ENCODE results near the gene LRP6. TPM values are rescaled to one million over a fixed set of nuclear protein-coding genes. Genes with fewer than 3 reads are reported as not detected.

Gene LRP6
- total and polyA plus RNA-seq, 2 experiments from 2014 or later = 29.1 to 73.8 TPM

DNA sequence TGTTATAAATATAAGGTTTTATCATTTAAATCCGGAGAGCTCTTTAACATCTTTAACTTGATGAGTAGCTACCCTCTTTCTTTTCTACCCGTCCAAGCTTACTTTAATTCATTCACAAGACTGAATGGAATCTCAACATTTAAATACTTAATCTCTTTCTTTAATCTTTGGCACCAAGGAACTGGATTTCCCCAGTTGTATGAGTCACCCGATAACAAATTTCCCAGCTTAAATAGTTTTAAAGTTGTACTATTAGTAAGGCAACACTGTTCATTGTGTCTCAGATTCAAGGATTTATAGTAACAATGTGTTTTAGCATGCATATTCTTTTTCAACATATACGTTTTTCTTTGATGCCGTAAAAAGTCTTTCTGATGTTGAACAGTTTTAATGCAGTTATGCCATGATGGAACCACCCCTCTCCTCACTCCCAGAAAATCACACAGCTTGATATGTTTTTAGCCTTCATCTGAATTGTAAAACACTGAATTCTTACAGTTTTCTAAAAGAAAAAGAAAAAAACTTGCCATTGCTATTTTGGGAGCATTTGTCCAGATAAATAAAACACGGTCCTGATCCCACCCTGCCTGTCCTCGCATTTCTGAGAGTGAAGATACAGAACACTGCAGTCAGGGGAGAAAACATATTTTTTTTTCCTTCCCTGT lies 16.0 kb upstream of the LRP6 start:
- Histone ChIP-seq H3K4me1 (ENCODE audit: insufficient read depth) (peaks cover 26% of the 10 kb centered on the region), H4K20me1 (replicated peaks; ENCODE audit: insufficient read depth) (no peaks in the 10 kb centered on the region), H3K79me2 (replicated peaks; ENCODE audit: insufficient read depth) (no peaks in the 10 kb centered on the region), H3K9me2 (ENCODE audit: insufficient read depth) (no peaks in the 10 kb centered on the region), H2AFZ (no peak overlapping the region), H3K27ac (ENCODE audit: low read depth) (peak overlapping the region; percentile 1; the same call in 1 of the 2 replicates), H3F3A (replicated peaks; ENCODE audit: low read depth) (no peaks in the 10 kb centered on the region), H3K4me2 (peak overlapping the region; percentile 12; the same call in 1 of the 2 replicates), H3K4me3 (no peak overlapping the region), H3K36me3 (ENCODE audit: insufficient read depth) (no peaks in the 10 kb centered on the region), H3K27me3 (ENCODE audit: insufficient read depth) (no peaks in the 10 kb centered on the region)
- TF ChIP-seq EZH2phosphoT487 (IDR thresholded peaks at IDR 0.05; ENCODE audit: unreplicated experiment) = no peak
- TF ChIP-seq EZH2 (IDR thresholded peaks at IDR 0.05; ENCODE audit: low read depth, unreplicated experiment) = no peak
- TF ChIP-seq ZNF331 (CRISPR knock-in tag; IDR thresholded peaks at IDR 0.05; ENCODE audit: low read depth) = no peak
- no peak for TF ChIP-seq NANOG (IDR thresholded peaks at IDR 0.05; ENCODE audit: borderline replicate concordance)
- no peak for TF ChIP-seq STAT1 (IDR thresholded peaks at IDR 0.05; ENCODE audit: unreplicated experiment)
- no peak for TF ChIP-seq REST (IDR thresholded peaks at IDR 0.05; ENCODE audit: unreplicated experiment)
- TF ChIP-seq, protein P1, sequence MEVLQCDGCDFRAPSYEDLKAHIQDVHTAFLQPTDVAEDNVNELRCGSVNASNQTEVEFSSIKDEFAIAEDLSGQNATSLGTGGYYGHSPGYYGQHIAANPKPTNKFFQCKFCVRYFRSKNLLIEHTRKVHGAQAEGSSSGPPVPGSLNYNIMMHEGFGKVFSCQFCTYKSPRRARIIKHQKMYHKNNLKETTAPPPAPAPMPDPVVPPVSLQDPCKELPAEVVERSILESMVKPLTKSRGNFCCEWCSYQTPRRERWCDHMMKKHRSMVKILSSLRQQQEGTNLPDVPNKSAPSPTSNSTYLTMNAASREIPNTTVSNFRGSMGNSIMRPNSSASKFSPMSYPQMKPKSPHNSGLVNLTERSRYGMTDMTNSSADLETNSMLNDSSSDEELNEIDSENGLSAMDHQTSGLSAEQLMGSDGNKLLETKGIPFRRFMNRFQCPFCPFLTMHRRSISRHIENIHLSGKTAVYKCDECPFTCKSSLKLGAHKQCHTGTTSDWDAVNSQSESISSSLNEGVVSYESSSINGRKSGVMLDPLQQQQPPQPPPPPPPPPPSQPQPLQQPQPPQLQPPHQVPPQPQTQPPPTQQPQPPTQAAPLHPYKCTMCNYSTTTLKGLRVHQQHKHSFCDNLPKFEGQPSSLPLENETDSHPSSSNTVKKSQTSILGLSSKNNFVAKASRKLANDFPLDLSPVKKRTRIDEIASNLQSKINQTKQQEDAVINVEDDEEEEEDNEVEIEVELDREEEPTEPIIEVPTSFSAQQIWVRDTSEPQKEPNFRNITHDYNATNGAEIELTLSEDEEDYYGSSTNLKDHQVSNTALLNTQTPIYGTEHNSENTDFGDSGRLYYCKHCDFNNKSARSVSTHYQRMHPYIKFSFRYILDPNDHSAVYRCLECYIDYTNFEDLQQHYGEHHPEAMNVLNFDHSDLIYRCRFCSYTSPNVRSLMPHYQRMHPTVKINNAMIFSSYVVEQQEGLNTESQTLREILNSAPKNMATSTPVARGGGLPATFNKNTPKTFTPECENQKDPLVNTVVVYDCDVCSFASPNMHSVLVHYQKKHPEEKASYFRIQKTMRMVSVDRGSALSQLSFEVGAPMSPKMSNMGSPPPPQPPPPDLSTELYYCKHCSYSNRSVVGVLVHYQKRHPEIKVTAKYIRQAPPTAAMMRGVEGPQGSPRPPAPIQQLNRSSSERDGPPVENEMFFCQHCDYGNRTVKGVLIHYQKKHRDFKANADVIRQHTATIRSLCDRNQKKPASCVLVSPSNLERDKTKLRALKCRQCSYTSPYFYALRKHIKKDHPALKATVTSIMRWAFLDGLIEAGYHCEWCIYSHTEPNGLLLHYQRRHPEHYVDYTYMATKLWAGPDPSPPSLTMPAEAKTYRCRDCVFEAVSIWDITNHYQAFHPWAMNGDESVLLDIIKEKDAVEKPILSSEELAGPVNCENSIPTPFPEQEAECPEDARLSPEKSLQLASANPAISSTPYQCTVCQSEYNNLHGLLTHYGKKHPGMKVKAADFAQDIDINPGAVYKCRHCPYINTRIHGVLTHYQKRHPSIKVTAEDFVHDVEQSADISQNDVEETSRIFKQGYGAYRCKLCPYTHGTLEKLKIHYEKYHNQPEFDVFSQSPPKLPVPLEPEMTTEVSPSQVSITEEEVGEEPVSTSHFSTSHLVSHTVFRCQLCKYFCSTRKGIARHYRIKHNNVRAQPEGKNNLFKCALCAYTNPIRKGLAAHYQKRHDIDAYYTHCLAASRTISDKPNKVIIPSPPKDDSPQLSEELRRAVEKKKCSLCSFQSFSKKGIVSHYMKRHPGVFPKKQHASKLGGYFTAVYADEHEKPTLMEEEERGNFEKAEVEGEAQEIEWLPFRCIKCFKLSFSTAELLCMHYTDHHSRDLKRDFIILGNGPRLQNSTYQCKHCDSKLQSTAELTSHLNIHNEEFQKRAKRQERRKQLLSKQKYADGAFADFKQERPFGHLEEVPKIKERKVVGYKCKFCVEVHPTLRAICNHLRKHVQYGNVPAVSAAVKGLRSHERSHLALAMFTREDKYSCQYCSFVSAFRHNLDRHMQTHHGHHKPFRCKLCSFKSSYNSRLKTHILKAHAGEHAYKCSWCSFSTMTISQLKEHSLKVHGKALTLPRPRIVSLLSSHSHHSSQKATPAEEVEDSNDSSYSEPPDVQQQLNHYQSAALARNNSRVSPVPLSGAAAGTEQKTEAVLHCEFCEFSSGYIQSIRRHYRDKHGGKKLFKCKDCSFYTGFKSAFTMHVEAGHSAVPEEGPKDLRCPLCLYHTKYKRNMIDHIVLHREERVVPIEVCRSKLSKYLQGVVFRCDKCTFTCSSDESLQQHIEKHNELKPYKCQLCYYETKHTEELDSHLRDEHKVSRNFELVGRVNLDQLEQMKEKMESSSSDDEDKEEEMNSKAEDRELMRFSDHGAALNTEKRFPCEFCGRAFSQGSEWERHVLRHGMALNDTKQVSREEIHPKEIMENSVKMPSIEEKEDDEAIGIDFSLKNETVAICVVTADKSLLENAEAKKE (CRISPR knock-in tag; IDR thresholded peaks at IDR 0.05) = no peak
- H3K36me3 Mint-ChIP-seq (ENCODE audit: low read depth) = no peaks in the 10 kb centered on the region
- no peak overlapping the region; the same call in 1 of the 2 replicates for H3K27ac Mint-ChIP-seq
- DNase-seq (ENCODE audit: low spot score) = no peak
- no peaks in the 10 kb centered on the region for H3K9me3 Mint-ChIP-seq
- ATAC-seq = no peak
- H3K4me3 Mint-ChIP-seq = no peak overlapping the region; the same call in 2 of the 3 replicates
- peaks cover 7% of the 10 kb centered on the region for H3K27me3 Mint-ChIP-seq (ENCODE audit: insufficient read depth, low read depth, poor library complexity)
- H3K4me1 Mint-ChIP-seq = peaks cover 32% of the 10 kb centered on the region
